Mesothelial cell of epicardium (in vitro differentiated cells): ENCODE data around the gene MCF2L2. TPM values are rescaled to one million over a fixed set of nuclear protein-coding genes. Genes with fewer than 3 reads are reported as not detected.
A peak's percentile ranks its signal among the peaks of the same experiment; 100 is the strongest.

ENCODE experiments used
- DNase-seq, 2 experiments: peaks; one replicate each; pipeline ENCODE4 v3.0.0; 2021; ENCODE audit warnings: low spot score in 2 of 2; ENCODE audit not compliant: unreplicated experiment in 2 of 2
- H3K27ac Mint-ChIP-seq: 2 replicates; pipeline ENCODE4 v1.8.0; 2021; ENCODE audit warnings: mixed read lengths
- H3K27me3 Mint-ChIP-seq: 2 replicates; pipeline ENCODE4 v1.8.0; 2021; ENCODE audit warnings: low read depth, mixed read lengths
- H3K36me3 Mint-ChIP-seq: 2 replicates; pipeline ENCODE4 v1.8.0; 2021; ENCODE audit warnings: mixed read lengths
- H3K4me1 Mint-ChIP-seq: 2 replicates; pipeline ENCODE4 v1.8.0; 2021; ENCODE audit warnings: mixed read lengths
- H3K4me3 Mint-ChIP-seq: 2 replicates; pipeline ENCODE4 v1.8.0; 2021; ENCODE audit warnings: mild to moderate bottlenecking, moderate library complexity, mixed read lengths
- H3K9me3 Mint-ChIP-seq: 2 replicates; pipeline ENCODE4 v1.8.0; 2021; ENCODE audit warnings: mixed read lengths
- CTCF ChIP-seq: fragments of 200-600 bp; sonication (generic); IDR thresholded peaks from one replicate; pipeline ENCODE4 v1.5.0; 2021; ENCODE audit warnings: antibody characterized with exemption; ENCODE audit not compliant: unreplicated experiment
- total RNA-seq: library from RNA; stranded (reverse); gene quantifications from 3 replicates; pipeline ENCODE4 v1.2.1, GENCODE V29; 2021

MCF2L2 gene
- total RNA-seq, 1 donor from 2014 or later = 3.4 TPM

DNA sequence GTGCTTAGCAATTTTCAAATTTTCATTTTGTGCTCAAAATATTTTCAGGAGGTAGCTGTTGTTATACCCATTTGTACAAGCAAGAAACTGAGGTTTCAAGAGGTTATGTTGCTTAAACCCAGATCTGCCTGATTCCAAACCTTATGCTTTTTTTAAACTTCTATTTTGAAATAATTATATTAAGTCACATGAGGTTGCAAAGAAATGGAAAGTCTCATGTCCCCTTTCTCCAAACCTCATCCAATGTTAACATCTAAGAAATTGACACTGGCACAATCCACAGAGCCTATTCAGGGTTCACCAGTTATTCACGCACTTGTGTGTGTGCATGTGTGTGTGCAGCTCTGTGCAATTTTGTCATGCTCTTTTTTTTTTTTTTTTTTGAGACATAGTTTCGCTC is 140.3 kb downstream of the MCF2L2 start:
- no peak overlapping the region for H3K4me3 Mint-ChIP-seq
- H3K9me3 Mint-ChIP-seq = peaks cover 8% of the 10 kb centered on the region
- H3K36me3 Mint-ChIP-seq = peaks cover 6% of the 10 kb centered on the region
- peaks cover 26% of the 10 kb centered on the region for H3K4me1 Mint-ChIP-seq
- no peak overlapping the region for H3K27ac Mint-ChIP-seq
- no peak for DNase-seq
- no peaks in the 10 kb centered on the region for H3K27me3 Mint-ChIP-seq
- no peak for TF ChIP-seq CTCF

GRCh38 chr3:183287301-183287971 is 141.0 kb downstream of the MCF2L2 start:
- Mint-ChIP-seq H3K4me3 (no peak overlapping the region), H3K36me3 (peaks cover 4% of the 10 kb centered on the region), H3K27ac (no peak overlapping the region), H3K27me3 (no peaks in the 10 kb centered on the region), H3K4me1 (peaks cover 26% of the 10 kb centered on the region), H3K9me3 (peaks cover 3% of the 10 kb centered on the region)
- DNase-seq = no peak
- TF ChIP-seq CTCF = no peak

DNA sequence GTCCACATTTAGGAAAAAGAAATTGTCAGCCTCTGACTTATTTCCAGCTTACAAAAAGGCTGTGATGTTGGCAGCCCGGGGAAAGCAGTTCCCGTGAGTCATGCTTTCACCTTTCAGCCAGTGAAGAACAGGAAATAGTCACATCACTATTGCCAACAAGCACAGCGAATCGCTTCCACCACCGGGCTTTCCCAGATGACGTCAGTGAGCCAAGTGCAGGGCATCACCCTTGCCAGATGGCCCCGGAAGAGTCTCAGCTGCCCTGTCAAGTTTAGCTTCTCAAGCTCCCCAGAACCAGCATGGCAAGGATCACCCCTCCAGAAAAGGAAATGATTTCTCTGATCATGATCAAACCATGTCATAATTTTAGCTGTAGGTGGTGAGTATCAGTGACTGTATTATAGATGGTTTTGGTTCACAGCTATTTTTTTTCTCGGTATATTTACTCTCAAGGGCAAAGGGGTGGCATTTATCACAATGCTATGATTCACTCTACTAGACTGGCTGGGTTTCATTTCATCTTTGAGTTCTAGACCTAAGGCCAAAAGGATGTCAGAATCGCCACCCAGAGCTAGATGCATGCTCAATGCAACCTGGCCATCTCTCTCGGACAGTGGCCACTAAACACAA is 142.5 kb downstream of the MCF2L2 start:
- peaks cover 15% of the 10 kb centered on the region for H3K4me1 Mint-ChIP-seq
- no peak overlapping the region for H3K4me3 Mint-ChIP-seq
- H3K27ac Mint-ChIP-seq = peak overlapping the region; percentile 51
- H3K36me3 Mint-ChIP-seq = peaks cover 4% of the 10 kb centered on the region
- no peaks in the 10 kb centered on the region for H3K27me3 Mint-ChIP-seq
- no peaks in the 10 kb centered on the region for H3K9me3 Mint-ChIP-seq
- no peak for TF ChIP-seq CTCF
- no peak for DNase-seq

DNA sequence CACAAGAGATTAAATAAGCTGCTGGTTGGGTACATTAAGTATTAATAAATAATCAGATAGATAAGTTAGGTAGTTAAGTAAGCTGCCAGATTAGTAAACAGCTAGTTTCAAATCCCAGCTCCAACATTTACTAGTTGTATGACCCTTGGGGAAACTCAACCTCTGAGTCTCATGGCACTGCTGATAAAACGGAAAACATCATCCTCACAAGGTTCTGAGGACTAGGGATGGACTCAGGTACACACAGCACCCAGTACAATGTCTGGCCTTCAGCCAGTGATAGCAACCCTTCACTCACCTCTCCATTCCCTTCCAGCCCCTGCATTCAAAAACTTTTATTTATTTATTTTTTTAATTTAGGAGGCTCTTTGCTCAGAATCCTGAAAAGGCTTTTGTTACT is 143.1 kb downstream of the MCF2L2 start:
- Mint-ChIP-seq H3K27ac (peak overlapping the region; percentile 61), H3K4me3 (no peak overlapping the region)

DNA sequence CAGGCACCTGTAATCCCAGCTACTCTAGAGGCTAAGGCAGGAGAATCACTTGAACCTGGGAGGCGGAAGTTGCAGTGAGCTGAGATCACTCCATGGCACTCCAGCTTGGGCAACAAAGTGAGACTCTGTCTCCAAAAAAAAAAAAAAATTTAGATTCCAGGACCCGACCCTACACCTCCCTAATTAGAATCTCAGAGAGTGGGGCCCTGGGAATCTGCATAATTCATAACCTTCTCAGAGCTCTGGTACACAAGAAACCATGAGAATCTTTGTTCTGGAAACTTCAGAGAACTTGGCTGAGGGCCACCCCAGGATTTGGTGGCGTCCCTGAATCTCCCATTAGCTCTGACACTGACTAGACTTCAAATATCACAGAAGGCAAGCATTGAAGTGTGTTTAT is 143.8 kb downstream of the MCF2L2 start:
- peaks cover 13% of the 10 kb centered on the region for H3K4me1 Mint-ChIP-seq
- no peaks in the 10 kb centered on the region for H3K36me3 Mint-ChIP-seq
- no peaks in the 10 kb centered on the region for H3K27me3 Mint-ChIP-seq
- H3K9me3 Mint-ChIP-seq = no peaks in the 10 kb centered on the region
- TF ChIP-seq CTCF = no peak
- H3K4me3 Mint-ChIP-seq = no peak overlapping the region
- no peak for DNase-seq
- H3K27ac Mint-ChIP-seq = no peak overlapping the region

More for the DNA sequence above, 143.1 kb downstream of the MCF2L2 start:
- Mint-ChIP-seq H3K27me3 (no peaks in the 10 kb centered on the region), H3K9me3 (no peaks in the 10 kb centered on the region), H3K36me3 (peaks cover 4% of the 10 kb centered on the region), H3K4me1 (peaks cover 13% of the 10 kb centered on the region)
- TF ChIP-seq CTCF = no peak
- no peak for DNase-seq
